H1 (cell line): ENCODE data around the gene PER2. TPM values are rescaled to one million over a fixed set of nuclear protein-coding genes. Genes with fewer than 3 reads are reported as not detected.

Experiments
- BACH1 ChIP-seq: IDR thresholded peaks from 2 replicates; pipeline ENCODE4 v1.6.1; 2012; ENCODE audit warnings: low read length, improper control_type of control experiment
- JUND ChIP-seq: IDR thresholded peaks from 2 replicates; pipeline ENCODE4 v1.6.1; 2011; ENCODE audit warnings: mild to moderate bottlenecking, improper control_type of control experiment, low read length
- KDM1A ChIP-seq: fragments of 200-600, 300-600 bp; sonication (generic); IDR thresholded peaks from 2 replicates; pipeline ENCODE4 v1.7.1; 2016; ENCODE audit warnings: mild to moderate bottlenecking, low read length, borderline replicate concordance
- NRF1 ChIP-seq: IDR thresholded peaks from 2 replicates; pipeline ENCODE4 v1.6.1; 2011; ENCODE audit warnings: mild to moderate bottlenecking, low read depth, low read length, improper control_type of control experiment
- PHF8 ChIP-seq: fragments of 200-600 bp; sonication (generic); conservative IDR thresholded peaks from 2 replicates; pipeline ENCODE4 v1.7.1; 2012; ENCODE audit warnings: low read depth, mild to moderate bottlenecking, inconsistent platforms, low read length, moderate library complexity
- POU5F1 ChIP-seq: IDR thresholded peaks from 2 replicates; pipeline ENCODE4 v1.6.1; 2011; ENCODE audit warnings: low read depth, mild to moderate bottlenecking, low read length, moderate library complexity
- RFX5 ChIP-seq: IDR thresholded peaks from 2 replicates; pipeline ENCODE4 v1.6.1; 2011; ENCODE audit warnings: low read depth, low read length, improper control_type of control experiment, borderline replicate concordance
- SAP30 ChIP-seq: fragments of 300-600 bp; sonication (generic); IDR thresholded peaks from 2 replicates; pipeline ENCODE4 v1.7.1; 2012; ENCODE audit warnings: low read length, moderate library complexity, mild to moderate bottlenecking, inconsistent platforms; ENCODE audit not compliant: insufficient read depth, insufficient replicate concordance
- TAF1 ChIP-seq: IDR thresholded peaks from 2 replicates; pipeline ENCODE4 v1.6.1; 2011; ENCODE audit warnings: mild to moderate bottlenecking, low read depth, low read length
- polyA plus RNA-seq, 7 experiments: library from polyadenylated mRNA; depleted of rRNA in 3 of 7; stranded (reverse) in 5 of 7; unstranded in 2 of 7; fragments of >200 nt in 5 of 7; fragments of 200-250 nt in 2 of 7; gene quantifications; 1 replicate in 5 of 7; 2 replicates in 1 of 7; 4 replicates in 1 of 7; pipeline versions ENCODE4 v1.2.1 to v1.2.3, GENCODE V29; 2011 to 2013; ENCODE audit warnings: missing spikeins in 2 of 7, mixed read lengths in 2 of 7
- total RNA-seq: library from RNA; stranded (reverse); fragmentation: NEBNext Ultra II Directional; extraction: Animal tissue kit (Norgen Biotek cat#: 25700); gene quantifications from 2 replicates; pipeline ENCODE4 v1.2.1, GENCODE V29; 2021
- TF ChIP-seq, protein P1 (sequence below): fragments of 300-600 bp; sonication (generic); IDR thresholded peaks from 2 replicates; pipeline ENCODE4 v1.7.1; 2012; ENCODE audit warnings: low read length, moderate library complexity, mild to moderate bottlenecking, inconsistent platforms; ENCODE audit not compliant: insufficient replicate concordance
- TF ChIP-seq, protein P2 (sequence below): IDR thresholded peaks from 2 replicates; pipeline ENCODE4 v1.6.1; 2012; ENCODE audit warnings: inconsistent platforms

The PER2 gene
- total and polyA plus RNA-seq, 2 of the 8 experiments (the other 6 are each of a cell fraction or from before 2014, with no cell fraction given), result 0.91 to 5.5 TPM

DNA sequence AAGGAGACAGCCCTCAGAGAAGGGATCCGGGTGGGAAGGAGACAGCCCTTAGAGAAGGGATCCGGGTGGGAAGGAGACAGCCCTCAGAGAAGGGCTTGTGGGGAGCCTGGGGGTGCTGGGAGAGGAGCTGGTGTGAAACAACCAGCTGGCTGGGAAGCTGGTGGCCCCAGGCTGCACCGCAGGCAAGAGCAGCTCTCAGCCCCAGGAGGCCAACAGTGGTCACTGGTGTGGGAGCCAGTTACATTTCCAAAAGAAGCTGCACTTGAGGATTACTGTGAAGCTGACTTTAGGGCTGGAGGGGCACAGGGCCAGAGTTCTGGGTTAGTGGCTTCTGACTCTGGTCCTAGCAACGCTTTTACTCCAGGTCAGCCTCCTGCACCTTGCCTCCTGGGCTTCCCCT is 51.8 kb downstream of the PER2 start (continued):
- TF ChIP-seq, protein P1, sequence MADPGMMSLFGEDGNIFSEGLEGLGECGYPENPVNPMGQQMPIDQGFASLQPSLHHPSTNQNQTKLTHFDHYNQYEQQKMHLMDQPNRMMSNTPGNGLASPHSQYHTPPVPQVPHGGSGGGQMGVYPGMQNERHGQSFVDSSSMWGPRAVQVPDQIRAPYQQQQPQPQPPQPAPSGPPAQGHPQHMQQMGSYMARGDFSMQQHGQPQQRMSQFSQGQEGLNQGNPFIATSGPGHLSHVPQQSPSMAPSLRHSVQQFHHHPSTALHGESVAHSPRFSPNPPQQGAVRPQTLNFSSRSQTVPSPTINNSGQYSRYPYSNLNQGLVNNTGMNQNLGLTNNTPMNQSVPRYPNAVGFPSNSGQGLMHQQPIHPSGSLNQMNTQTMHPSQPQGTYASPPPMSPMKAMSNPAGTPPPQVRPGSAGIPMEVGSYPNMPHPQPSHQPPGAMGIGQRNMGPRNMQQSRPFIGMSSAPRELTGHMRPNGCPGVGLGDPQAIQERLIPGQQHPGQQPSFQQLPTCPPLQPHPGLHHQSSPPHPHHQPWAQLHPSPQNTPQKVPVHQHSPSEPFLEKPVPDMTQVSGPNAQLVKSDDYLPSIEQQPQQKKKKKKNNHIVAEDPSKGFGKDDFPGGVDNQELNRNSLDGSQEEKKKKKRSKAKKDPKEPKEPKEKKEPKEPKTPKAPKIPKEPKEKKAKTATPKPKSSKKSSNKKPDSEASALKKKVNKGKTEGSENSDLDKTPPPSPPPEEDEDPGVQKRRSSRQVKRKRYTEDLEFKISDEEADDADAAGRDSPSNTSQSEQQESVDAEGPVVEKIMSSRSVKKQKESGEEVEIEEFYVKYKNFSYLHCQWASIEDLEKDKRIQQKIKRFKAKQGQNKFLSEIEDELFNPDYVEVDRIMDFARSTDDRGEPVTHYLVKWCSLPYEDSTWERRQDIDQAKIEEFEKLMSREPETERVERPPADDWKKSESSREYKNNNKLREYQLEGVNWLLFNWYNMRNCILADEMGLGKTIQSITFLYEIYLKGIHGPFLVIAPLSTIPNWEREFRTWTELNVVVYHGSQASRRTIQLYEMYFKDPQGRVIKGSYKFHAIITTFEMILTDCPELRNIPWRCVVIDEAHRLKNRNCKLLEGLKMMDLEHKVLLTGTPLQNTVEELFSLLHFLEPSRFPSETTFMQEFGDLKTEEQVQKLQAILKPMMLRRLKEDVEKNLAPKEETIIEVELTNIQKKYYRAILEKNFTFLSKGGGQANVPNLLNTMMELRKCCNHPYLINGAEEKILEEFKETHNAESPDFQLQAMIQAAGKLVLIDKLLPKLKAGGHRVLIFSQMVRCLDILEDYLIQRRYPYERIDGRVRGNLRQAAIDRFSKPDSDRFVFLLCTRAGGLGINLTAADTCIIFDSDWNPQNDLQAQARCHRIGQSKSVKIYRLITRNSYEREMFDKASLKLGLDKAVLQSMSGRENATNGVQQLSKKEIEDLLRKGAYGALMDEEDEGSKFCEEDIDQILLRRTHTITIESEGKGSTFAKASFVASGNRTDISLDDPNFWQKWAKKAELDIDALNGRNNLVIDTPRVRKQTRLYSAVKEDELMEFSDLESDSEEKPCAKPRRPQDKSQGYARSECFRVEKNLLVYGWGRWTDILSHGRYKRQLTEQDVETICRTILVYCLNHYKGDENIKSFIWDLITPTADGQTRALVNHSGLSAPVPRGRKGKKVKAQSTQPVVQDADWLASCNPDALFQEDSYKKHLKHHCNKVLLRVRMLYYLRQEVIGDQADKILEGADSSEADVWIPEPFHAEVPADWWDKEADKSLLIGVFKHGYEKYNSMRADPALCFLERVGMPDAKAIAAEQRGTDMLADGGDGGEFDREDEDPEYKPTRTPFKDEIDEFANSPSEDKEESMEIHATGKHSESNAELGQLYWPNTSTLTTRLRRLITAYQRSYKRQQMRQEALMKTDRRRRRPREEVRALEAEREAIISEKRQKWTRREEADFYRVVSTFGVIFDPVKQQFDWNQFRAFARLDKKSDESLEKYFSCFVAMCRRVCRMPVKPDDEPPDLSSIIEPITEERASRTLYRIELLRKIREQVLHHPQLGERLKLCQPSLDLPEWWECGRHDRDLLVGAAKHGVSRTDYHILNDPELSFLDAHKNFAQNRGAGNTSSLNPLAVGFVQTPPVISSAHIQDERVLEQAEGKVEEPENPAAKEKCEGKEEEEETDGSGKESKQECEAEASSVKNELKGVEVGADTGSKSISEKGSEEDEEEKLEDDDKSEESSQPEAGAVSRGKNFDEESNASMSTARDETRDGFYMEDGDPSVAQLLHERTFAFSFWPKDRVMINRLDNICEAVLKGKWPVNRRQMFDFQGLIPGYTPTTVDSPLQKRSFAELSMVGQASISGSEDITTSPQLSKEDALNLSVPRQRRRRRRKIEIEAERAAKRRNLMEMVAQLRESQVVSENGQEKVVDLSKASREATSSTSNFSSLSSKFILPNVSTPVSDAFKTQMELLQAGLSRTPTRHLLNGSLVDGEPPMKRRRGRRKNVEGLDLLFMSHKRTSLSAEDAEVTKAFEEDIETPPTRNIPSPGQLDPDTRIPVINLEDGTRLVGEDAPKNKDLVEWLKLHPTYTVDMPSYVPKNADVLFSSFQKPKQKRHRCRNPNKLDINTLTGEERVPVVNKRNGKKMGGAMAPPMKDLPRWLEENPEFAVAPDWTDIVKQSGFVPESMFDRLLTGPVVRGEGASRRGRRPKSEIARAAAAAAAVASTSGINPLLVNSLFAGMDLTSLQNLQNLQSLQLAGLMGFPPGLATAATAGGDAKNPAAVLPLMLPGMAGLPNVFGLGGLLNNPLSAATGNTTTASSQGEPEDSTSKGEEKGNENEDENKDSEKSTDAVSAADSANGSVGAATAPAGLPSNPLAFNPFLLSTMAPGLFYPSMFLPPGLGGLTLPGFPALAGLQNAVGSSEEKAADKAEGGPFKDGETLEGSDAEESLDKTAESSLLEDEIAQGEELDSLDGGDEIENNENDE, result no peak
- TF ChIP-seq KDM1A (no peak), BACH1 (no peak), TAF1 (no peak), RFX5 (no peak), PHF8 (no peak), NRF1 (no peak), POU5F1 (no peak), JUND (no peak), SAP30 (no peak)
- TF ChIP-seq, protein P2, sequence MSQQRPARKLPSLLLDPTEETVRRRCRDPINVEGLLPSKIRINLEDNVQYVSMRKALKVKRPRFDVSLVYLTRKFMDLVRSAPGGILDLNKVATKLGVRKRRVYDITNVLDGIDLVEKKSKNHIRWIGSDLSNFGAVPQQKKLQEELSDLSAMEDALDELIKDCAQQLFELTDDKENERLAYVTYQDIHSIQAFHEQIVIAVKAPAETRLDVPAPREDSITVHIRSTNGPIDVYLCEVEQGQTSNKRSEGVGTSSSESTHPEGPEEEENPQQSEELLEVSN, result no peak
